ENCODE measurements around the gene ANO10.
"Not testable (repeated sequence)": the region's sequence is repeated elsewhere in the genome, so short reads cannot be mapped to it uniquely, and the experiment has no call there.

ANO10 gene

DNA sequence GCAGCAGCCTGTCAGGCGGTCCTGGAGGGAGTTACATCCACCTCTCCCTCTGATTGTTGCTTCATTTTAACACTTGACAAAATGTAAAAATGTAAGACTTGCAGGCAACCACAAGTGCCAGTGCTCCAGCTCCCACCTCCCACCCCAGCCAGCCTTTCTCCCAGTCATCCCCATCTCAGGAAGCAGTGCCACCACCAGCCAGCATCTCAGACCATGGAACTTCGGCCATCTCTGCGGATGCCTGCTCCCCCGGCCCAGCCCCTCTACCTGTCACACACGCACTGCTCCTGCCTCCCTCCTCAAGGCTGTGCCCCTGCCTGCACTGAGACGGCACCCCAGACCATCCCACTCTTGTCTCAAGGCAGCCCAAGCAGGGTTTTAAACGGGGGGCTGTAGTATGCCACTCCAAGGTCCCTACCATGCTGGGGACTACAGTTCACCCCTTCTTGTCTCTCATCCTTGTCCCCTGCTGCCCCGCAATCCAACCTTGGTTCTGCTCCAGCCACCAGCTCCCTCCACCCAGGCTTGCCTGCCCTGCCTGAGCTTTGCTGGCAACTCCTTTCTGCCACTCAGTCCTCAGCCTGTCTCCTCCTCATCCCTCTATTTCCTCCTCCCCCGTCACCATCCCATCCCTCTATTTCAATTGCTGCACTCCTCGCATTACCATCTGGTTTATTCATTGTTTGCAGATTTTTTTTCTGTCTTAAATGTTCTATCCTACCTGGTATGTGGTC is 249.6 kb downstream of the ANO10 start:
- no peak for DNase-seq (ENCODE audit: low read depth)

- DNase-seq (ENCODE audit: low read depth) = no peak
These were observed 250.3 kb downstream of the ANO10 start for GRCh38 chr3:43371494-43371893.

DNA sequence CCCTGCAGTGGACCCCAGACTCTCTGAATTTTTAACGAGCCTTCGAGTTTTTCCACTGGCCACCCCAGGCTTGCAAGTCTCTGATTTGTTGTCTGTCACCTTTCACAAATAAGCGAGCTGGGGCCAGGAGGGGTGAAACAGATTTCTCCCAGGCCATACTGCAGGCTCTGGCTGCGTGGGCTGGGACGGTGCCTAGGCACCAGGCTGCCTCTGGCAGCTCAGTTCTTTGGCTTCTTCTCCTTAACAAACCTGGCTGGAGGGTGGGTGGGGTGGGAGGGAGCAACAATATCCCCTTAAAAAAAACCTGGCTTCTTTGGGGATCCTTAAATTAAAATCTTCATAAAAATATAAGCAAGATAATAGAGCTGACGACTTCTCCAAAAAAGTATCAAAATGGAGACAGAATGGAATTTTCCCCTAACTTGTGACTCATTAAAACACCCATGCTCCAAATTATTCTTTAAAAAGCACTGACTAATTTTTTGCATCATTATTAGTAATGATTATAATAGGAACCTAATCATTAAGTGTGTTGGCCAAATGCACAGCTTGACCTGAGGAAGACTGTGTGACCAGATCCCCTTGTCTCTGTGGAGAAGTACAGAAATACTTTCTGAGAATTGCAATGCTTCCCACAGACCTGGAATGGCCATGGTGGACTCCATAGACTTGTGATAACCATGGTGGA is 251.4 kb downstream of the ANO10 start:
- DNase-seq (ENCODE audit: low read depth) = no peak

- no peak for DNase-seq (ENCODE audit: low read depth)
These were observed 252.2 kb downstream of the ANO10 start for GRCh38 chr3:43369404-43370292.

GRCh38 chr3:43366885-43367284 is 254.9 kb downstream of the ANO10 start:
- no peak for DNase-seq (ENCODE audit: low read depth)

- DNase-seq (ENCODE audit: low read depth) = no peak
These were observed 255.3 kb downstream of the ANO10 start for GRCh38 chr3:43366481-43366880.

- DNase-seq (ENCODE audit: low read depth) = no peak
These were observed 256.1 kb downstream of the ANO10 start for GRCh38 chr3:43365601-43366305.

DNA sequence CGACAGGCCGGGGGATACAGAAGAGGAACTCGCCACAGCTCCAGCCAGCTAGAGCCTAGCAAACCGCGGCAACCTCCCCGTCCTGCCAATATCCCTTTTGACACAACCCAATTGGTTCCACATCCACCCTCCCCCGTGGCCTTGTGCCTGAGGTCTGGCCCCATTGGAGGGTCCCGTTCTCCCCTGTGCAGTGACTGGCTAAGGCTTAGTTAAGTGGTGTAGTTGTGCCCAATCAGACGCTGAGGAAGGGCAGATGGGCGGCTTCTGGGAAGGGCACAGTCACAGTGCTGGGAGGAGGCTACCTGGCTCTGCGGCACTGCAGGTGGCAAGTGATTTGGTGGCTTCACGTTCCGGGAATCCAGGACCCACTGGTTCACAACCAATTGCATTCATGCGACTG is 256.9 kb downstream of the ANO10 start:
- DNase-seq (ENCODE audit: low read depth) = no peak

DNA sequence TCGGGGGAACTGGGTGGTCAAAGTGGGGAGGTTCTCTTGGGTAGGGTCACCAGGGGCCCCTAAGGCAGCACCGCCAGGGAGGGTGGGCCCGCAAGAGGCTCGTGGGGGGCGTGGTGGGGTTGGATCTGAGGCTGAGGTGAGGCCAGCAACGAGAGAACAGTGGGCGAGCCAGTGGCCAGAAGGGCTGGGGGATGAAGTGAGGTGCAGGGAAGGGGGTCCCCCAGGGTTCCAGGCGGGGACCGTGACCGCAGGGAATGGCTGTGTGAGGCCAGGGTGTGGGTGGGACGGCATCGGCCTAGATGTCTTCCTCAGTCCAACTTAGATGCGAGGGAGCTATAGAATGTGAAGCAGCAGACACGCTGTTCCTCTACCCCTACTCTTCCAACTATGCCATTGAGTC is 257.3 kb downstream of the ANO10 start:
- no peak for DNase-seq (ENCODE audit: low read depth)

DNA sequence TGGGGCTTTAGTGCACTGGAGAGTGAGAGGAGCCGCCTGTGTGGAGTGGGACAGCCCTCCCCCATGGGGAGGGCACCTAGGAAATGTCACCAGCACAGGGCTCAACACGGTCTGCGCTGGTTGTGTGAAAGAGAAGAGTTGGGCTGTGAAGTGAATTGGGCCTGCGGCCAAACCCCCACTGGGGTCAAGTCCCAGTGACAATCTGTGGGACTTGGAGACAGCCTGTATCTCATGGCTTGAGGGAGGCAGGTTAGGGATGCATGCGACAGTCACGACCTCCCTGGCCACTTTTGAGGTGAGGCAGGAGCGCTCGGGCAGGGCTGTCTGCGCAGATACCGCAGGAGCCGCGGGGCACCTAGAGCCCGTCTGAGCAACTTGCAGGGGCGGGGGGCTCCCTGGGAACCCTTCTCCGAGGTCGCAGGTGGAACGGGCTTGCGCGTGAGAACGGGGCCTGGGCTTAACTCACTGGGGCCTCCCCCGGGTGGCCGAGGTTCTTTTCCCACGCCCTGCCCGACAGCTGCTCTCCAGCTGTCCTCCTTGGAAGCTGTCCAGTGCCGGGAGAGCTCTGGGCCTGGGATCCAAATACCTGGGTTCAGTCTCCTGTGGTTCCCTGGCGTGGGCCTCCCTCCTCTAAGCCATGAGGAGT is 258.1 kb downstream of the ANO10 start:
- no peak for DNase-seq (ENCODE audit: low read depth)

- no peak for DNase-seq (ENCODE audit: low read depth)
These were observed 258.9 kb downstream of the ANO10 start for GRCh38 chr3:43362961-43363360.

- no peak for DNase-seq (ENCODE audit: low read depth)
These were observed 259.6 kb downstream of the ANO10 start for GRCh38 chr3:43362183-43362582.

DNA sequence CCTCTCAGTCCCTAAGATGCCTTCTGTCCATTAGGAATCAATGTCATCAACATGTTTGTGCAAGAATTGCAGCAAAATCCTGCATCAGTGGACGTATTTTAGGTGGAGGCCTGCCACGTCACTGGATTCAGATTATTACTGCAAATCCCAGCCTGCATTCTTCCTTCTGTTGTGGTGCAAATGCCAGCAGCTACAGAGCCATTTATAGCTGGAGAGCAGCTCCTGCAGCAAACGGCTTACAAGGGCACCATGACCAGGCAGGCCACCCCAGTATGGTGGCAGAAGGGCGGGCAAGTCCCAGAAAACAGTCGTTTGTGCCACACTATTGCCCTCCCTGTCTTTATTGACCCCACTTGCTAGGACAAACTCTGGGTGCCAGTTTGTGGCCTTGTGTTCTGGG is 260.7 kb downstream of the ANO10 start:
- no peak for DNase-seq (ENCODE audit: low read depth)

- not testable (repeated sequence) for DNase-seq (ENCODE audit: low read depth)
These were observed 265.8 kb downstream of the ANO10 start for GRCh38 chr3:43356033-43356432.

DNA sequence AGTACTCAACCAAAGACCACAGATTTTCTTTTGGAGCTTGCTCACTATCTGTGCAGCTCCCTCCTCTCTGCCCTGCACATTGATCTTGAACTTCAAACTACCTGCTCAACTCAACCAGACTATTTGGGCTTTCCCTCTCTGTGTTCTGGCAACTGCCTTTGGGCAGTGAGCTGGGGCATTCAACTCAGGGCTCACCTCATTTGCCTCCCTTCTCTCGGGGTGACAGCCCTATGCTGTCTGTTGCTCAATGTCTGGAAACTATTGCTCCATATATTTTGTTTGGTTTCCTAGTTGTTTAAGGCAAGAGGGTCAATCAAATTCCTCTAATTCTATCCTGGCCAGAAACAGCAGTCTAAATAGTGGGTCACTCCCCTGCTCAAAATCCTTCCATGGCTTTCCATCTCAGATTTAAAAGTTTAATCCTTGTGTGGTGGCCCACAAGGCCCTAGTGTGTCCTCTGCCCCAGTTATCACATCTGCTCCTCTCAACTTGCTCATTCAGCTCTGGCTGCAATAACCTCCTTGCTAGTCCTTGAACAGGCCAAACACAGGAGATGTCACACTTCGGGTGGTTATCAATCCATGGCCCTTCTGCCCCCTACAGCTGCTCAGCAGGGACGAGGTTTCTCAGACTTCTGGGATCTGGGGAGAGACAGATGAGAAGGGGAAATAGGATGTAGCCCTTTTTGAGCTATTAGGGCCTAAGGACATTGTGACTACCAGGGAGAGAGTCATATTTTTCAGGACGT is 267.7 kb downstream of the ANO10 start:
- no peak for DNase-seq (ENCODE audit: low read depth)

- no peak for DNase-seq (ENCODE audit: low read depth)
These were observed 268.4 kb downstream of the ANO10 start for GRCh38 chr3:43353393-43353792.

DNA sequence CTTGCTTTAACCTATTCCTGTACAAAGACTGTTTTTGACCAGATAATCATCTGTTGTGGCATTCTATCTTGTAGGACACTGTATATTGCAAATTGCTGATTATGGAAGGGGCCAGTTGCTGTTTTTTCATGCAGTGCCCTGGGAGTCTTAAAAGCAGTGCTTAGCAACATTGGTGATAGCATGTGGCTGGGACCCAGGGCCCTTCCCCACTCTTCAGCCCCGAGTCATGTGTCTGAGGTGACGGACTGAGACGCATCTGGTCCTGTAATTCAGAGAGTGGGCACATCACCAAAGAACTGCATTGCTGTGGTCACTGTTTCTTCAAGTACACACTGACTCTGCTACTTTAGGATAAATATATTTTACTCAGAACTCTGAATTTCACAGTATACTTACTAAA is 272.1 kb downstream of the ANO10 start:
- no peak for DNase-seq (ENCODE audit: low read depth)

GRCh38 chr3:43348852-43349574 is 272.8 kb downstream of the ANO10 start:
- DNase-seq (ENCODE audit: low read depth) = no peak

- no peak for DNase-seq (ENCODE audit: low read depth)
These were observed 273.5 kb downstream of the ANO10 start for GRCh38 chr3:43348350-43348749.

- no peak for DNase-seq (ENCODE audit: low read depth)
These were observed 274.0 kb downstream of the ANO10 start for GRCh38 chr3:43347774-43348173.
